ENCODE results near the gene POLRMT. TPM values are rescaled to one million over a fixed set of nuclear protein-coding genes. Genes with fewer than 3 reads are reported as not detected.

The POLRMT gene
- total RNA-seq, 1 donor, result 22.0 TPM

- no peak for DNase-seq (ENCODE audit: low read depth)
- no peak overlapping the region for H3K4me3 ChIP-seq (ENCODE audit: low read depth, low read length)
- TF ChIP-seq CTCF (IDR thresholded peaks at IDR 0.05; ENCODE audit: insufficient read depth, low read length), result no peak
Observed at GRCh38 chr19:567296-567900, 65.9 kb downstream of the POLRMT start.

Other genes with a start within 250 kb of the POLRMT start
- not detected in 2 replicates for gene C2CD4C, start 224.4 kb downstream of the POLRMT start, total RNA-seq (ENCODE audit: low replicate concordance)
- gene SHC2, start 172.5 kb downstream of the POLRMT start, total RNA-seq (ENCODE audit: low replicate concordance), result 0.81 and 3.3 TPM in 2 replicates
- gene MADCAM1, start 137.1 kb downstream of the POLRMT start, total RNA-seq (ENCODE audit: low replicate concordance), result 0.16 and 0.18 TPM in 2 replicates
- 25.2 and 56.4 TPM in 2 replicates for gene TPGS1, start 126.0 kb downstream of the POLRMT start, total RNA-seq (ENCODE audit: low replicate concordance)
- 31.0 and 65.8 TPM in 2 replicates for gene CDC34, start 101.8 kb downstream of the POLRMT start, total RNA-seq (ENCODE audit: low replicate concordance)
- not detected in 2 replicates for gene GZMM, start 89.5 kb downstream of the POLRMT start, total RNA-seq (ENCODE audit: low replicate concordance)
- 151 and 239 TPM in 2 replicates for gene BSG, start 60.9 kb downstream of the POLRMT start, total RNA-seq (ENCODE audit: low replicate concordance)
- gene HCN2, start 43.7 kb downstream of the POLRMT start, total RNA-seq (ENCODE audit: low replicate concordance), result 0.08 and 0.63 TPM in 2 replicates
- gene FGF22, start 6.3 kb upstream of the POLRMT start, total RNA-seq (ENCODE audit: low replicate concordance), result 0.27 TPM in 1 of 2 replicates, not detected in the other
- 24.5 and 28.9 TPM in 2 replicates for gene RNF126, start 29.7 kb upstream of the POLRMT start, total RNA-seq (ENCODE audit: low replicate concordance)
- gene FSTL3, start 42.9 kb upstream of the POLRMT start, total RNA-seq (ENCODE audit: low replicate concordance), result 14.8 and 148 TPM in 2 replicates
- gene PRSS57, start 61.9 kb upstream of the POLRMT start, total RNA-seq (ENCODE audit: low replicate concordance), result not detected in 2 replicates
- gene PALM, start 75.4 kb upstream of the POLRMT start, total RNA-seq (ENCODE audit: low replicate concordance), result 5.7 and 198 TPM in 2 replicates
- gene MISP, start 117.6 kb upstream of the POLRMT start, total RNA-seq (ENCODE audit: low replicate concordance), result 0.09 TPM in 1 of 2 replicates, not detected in the other
- 30.9 and 121 TPM in 2 replicates for gene PTBP1, start 163.9 kb upstream of the POLRMT start, total RNA-seq (ENCODE audit: low replicate concordance)
- 0.18 and 0.33 TPM in 2 replicates for gene PLPPR3, start 188.4 kb upstream of the POLRMT start, total RNA-seq (ENCODE audit: low replicate concordance)
- not detected in 2 replicates for gene AZU1, start 194.3 kb upstream of the POLRMT start, total RNA-seq (ENCODE audit: low replicate concordance)
- not detected in 2 replicates for gene PRTN3, start 207.5 kb upstream of the POLRMT start, total RNA-seq (ENCODE audit: low replicate concordance)
- gene ELANE, start 218.8 kb upstream of the POLRMT start, total RNA-seq (ENCODE audit: low replicate concordance), result 0.09 and 2.9 TPM in 2 replicates
- gene CFD, start 226.1 kb upstream of the POLRMT start, total RNA-seq (ENCODE audit: low replicate concordance), result 25.8 and 161 TPM in 2 replicates

Data from fibroblast of the aortic adventitia (primary cell).